ENCODE results near the gene SMARCD1.

DNA sequence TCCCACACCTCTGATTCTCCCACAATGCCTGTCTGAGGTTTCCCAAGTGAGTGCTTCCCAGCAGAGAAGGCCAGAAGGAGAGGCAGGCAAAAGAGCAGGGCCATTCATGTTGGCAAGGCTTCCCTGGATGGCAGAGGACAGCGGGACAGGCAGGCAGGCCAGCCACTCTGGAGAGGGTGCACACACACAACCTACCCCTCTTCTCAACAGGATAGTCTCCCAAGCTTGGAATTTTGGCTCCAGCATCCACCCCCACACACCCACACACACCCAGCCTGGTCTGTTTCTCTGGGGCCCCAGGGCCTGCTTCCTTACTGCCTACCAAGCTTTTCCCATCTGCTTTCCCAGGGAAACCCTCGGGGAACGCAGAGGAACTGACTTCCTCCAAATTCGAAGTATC is 44.5 kb upstream of the SMARCD1 start:
- TF ChIP-seq, protein P1, sequence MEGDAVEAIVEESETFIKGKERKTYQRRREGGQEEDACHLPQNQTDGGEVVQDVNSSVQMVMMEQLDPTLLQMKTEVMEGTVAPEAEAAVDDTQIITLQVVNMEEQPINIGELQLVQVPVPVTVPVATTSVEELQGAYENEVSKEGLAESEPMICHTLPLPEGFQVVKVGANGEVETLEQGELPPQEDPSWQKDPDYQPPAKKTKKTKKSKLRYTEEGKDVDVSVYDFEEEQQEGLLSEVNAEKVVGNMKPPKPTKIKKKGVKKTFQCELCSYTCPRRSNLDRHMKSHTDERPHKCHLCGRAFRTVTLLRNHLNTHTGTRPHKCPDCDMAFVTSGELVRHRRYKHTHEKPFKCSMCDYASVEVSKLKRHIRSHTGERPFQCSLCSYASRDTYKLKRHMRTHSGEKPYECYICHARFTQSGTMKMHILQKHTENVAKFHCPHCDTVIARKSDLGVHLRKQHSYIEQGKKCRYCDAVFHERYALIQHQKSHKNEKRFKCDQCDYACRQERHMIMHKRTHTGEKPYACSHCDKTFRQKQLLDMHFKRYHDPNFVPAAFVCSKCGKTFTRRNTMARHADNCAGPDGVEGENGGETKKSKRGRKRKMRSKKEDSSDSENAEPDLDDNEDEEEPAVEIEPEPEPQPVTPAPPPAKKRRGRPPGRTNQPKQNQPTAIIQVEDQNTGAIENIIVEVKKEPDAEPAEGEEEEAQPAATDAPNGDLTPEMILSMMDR (IDR thresholded peaks at IDR 0.05), result no peak
- no peak for TF ChIP-seq POLR2A (IDR thresholded peaks at IDR 0.05)

Measured in adrenal gland (tissue), 5 donors.